ENCODE results near the gene DRC1. TPM values are rescaled to one million over a fixed set of nuclear protein-coding genes. Genes with fewer than 3 reads are reported as not detected.

The DRC1 gene
- total RNA-seq, 4 donors from 2014 or later: not detected

GRCh38 chr2:26472821-26473655, 71.3 kb downstream of the DRC1 start:
- Histone ChIP-seq H3K36me3 (no peaks in the 10 kb centered on the region), H3K4me1 (no peaks in the 10 kb centered on the region), H3K27me3 (no peaks in the 10 kb centered on the region), H3K27ac (no peak overlapping the region), H3K4me3 (no peak overlapping the region), H3K9me3 (peaks cover 0 to 7% (median 0%) of the 10 kb centered on the region in 4 donors)
- DNase-seq: no peak
- TF ChIP-seq POLR2A (IDR thresholded peaks at IDR 0.05): no peak
- no peak for TF ChIP-seq CTCF (IDR thresholded peaks at IDR 0.05)

GRCh38 chr2:26473796-26474195, 72.1 kb downstream of the DRC1 start:
- DNase-seq: no peak
- Histone ChIP-seq H3K4me3 (no peak overlapping the region), H3K36me3 (no peaks in the 10 kb centered on the region), H3K9me3 (peaks cover 0 to 7% (median 0%) of the 10 kb centered on the region in 4 donors), H3K27me3 (no peaks in the 10 kb centered on the region), H3K4me1 (no peaks in the 10 kb centered on the region), H3K27ac (no peak overlapping the region)
- TF ChIP-seq POLR2A (IDR thresholded peaks at IDR 0.05) (no peak), CTCF (IDR thresholded peaks at IDR 0.05) (no peak)

GRCh38 chr2:26474261-26474785, 72.6 kb downstream of the DRC1 start:
- Histone ChIP-seq H3K4me1 (no peaks in the 10 kb centered on the region), H3K4me3 (no peak overlapping the region), H3K36me3 (no peaks in the 10 kb centered on the region), H3K27ac (no peak overlapping the region), H3K9me3 (peaks cover 0 to 5% (median 0%) of the 10 kb centered on the region in 4 donors), H3K27me3 (no peaks in the 10 kb centered on the region)
- no peak for DNase-seq
- TF ChIP-seq POLR2A (IDR thresholded peaks at IDR 0.05) (no peak), CTCF (IDR thresholded peaks at IDR 0.05) (no peak)

- no peaks in the 10 kb centered on the region for H3K27me3 ChIP-seq
- no peak for DNase-seq
- H3K27ac ChIP-seq: no peak overlapping the region
- TF ChIP-seq CTCF (IDR thresholded peaks at IDR 0.05): no peak
- TF ChIP-seq POLR2A (IDR thresholded peaks at IDR 0.05): no peak
- H3K4me1 ChIP-seq: no peaks in the 10 kb centered on the region
- no peaks in the 10 kb centered on the region for H3K9me3 ChIP-seq
- no peaks in the 10 kb centered on the region for H3K36me3 ChIP-seq
- H3K4me3 ChIP-seq: no peak overlapping the region
Observed at GRCh38 chr2:26475037-26475436, 73.3 kb downstream of the DRC1 start.

GRCh38 chr2:26475832-26476501, 74.2 kb downstream of the DRC1 start:
- Histone ChIP-seq H3K36me3 (no peaks in the 10 kb centered on the region), H3K27me3 (no peaks in the 10 kb centered on the region), H3K9me3 (no peaks in the 10 kb centered on the region), H3K4me1 (no peaks in the 10 kb centered on the region), H3K27ac (no peak overlapping the region), H3K4me3 (no peak overlapping the region)
- DNase-seq: no peak
- TF ChIP-seq POLR2A (IDR thresholded peaks at IDR 0.05): no peak
- no peak for TF ChIP-seq CTCF (IDR thresholded peaks at IDR 0.05)
